K562 (cell line): ENCODE measurements around the gene IQSEC3. TPM values are rescaled to one million over a fixed set of nuclear protein-coding genes. Genes with fewer than 3 reads are reported as not detected.
A peak's percentile ranks its signal among the peaks of the same experiment; 100 is the strongest.

Experiments used
- ATAC-seq: fragments of 200-7000 bp; cut with Tn5 transposase; 3 replicates; pipeline ENCODE4 v1.9.1; 2020; ENCODE audit warnings: moderate library complexity
- BruUV-seq: library from RNA; stranded (reverse); fragments of 400-500 nt; replicated peaks from 2 replicates; lab custom pipeline; 2021; lab: Mats Ljungman, UMichigan
- CTCF ChIA-PET: fragments of 300-600 bp; formaldehyde crosslinking; extraction: SDS; loops from one replicate; lab custom pipeline; 2021; ENCODE audit warnings: low intra/inter-chr PET ratio; lab: Yijun Ruan, JAX
- POLR2A ChIA-PET: fragments of 300-600, 350-650 bp; sonication (Branson Sonifier 250); formaldehyde crosslinking; extraction: SDS; loops from one replicate; lab custom pipeline; 2021; ENCODE audit warnings: antibody characterized with exemption, inconsistent platforms; lab: Yijun Ruan, JAX
- DNase-seq, 4 experiments: peaks; one replicate each; pipeline versions ENCODE4 v3.0.0 to v3.0.0-alpha.2; 2011 to 2018; ENCODE audit warnings: low spot score in 3 of 4, mixed read lengths in 3 of 4; ENCODE audit errors: extremely low read depth in 1 of 4
- FAIRE-seq: peaks from 2 replicates; lab custom pipeline; 2011; peaks lifted over from hg19 to GRCh38; lab: Jason Lieb, UNC
- H2AFZ ChIP-seq: 2 replicates; pipeline ENCODE4 v1.6.0; 2011; ENCODE audit warnings: low read depth, low read length, control low read depth, inconsistent platforms
- H3K27ac ChIP-seq: fragments of 200-600 bp; 3 replicates; pipeline ENCODE4 v1.8.0; 2011; ENCODE audit warnings: low read depth, mild to moderate bottlenecking, control low read depth, inconsistent platforms, low read length, moderate library complexity, mixed read lengths; ENCODE audit errors: extremely low read depth
- H3K27me3 ChIP-seq, 2 experiments: fragments of 300-600 bp in 1 of 2; 2 replicates in 1 of 2; 3 replicates in 1 of 2; pipeline versions ENCODE4 v1.6.0 to v1.8.0; 2011; ENCODE audit warnings: inconsistent platforms in 2 of 2, low read length in 2 of 2, mild to moderate bottlenecking in 1 of 2, mixed read lengths in 1 of 2, moderate library complexity in 1 of 2; ENCODE audit not compliant: control insufficient read depth in 2 of 2, insufficient read depth in 2 of 2
- H3K36me3 ChIP-seq: fragments of 300-600 bp; 3 replicates; pipeline ENCODE4 v1.8.0; 2011; ENCODE audit warnings: mild to moderate bottlenecking, low read length, inconsistent platforms; ENCODE audit not compliant: control insufficient read depth, insufficient read depth
- H3K4me1 ChIP-seq, 2 experiments: fragments of 200-600 bp in 1 of 2; replicated peaks in 1 of 2; 2 replicates in 1 of 2; 3 replicates in 1 of 2; pipeline versions ENCODE4 v1.5.1 to v1.8.0; 2011; ENCODE audit warnings: inconsistent platforms in 2 of 2, low read length in 2 of 2, mild to moderate bottlenecking in 1 of 2, mixed read lengths in 1 of 2, moderate library complexity in 1 of 2; ENCODE audit not compliant: control insufficient read depth in 2 of 2, insufficient read depth in 2 of 2
- H3K4me2 ChIP-seq: 2 replicates; pipeline ENCODE4 v1.6.1; 2011; ENCODE audit warnings: low read length, control low read depth, inconsistent platforms, mixed read lengths; ENCODE audit not compliant: insufficient read depth
- H3K4me3 ChIP-seq: fragments of 200-600 bp; sonication (generic), shearing (Covaris generic); 2 replicates; pipeline ENCODE4 v1.5.1; 2016; ENCODE audit warnings: control low read depth, inconsistent platforms
- H3K79me2 ChIP-seq: fragments of 200-600 bp; 3 replicates; pipeline ENCODE4 v1.8.0; 2011; ENCODE audit warnings: low read length, inconsistent platforms; ENCODE audit not compliant: control insufficient read depth, insufficient read depth
- H3K9ac ChIP-seq, 2 experiments: 2 replicates each; pipeline versions ENCODE4 v1.6.0 to v1.6.1; 2011; ENCODE audit warnings: low read depth in 2 of 2, low read length in 2 of 2, control low read depth in 1 of 2, inconsistent platforms in 1 of 2, mild to moderate bottlenecking in 1 of 2, mixed read lengths in 1 of 2; ENCODE audit not compliant: insufficient read depth in 1 of 2
- H3K9me1 ChIP-seq: one replicate; pipeline ENCODE4 v1.6.0; 2011; ENCODE audit warnings: inconsistent platforms, mild to moderate bottlenecking, low read length, moderate library complexity; ENCODE audit not compliant: control insufficient read depth, insufficient read depth
- H3K9me3 ChIP-seq: replicated peaks from 2 replicates; pipeline ENCODE4 v1.5.1; 2011; ENCODE audit warnings: low read depth, low read length, inconsistent platforms; ENCODE audit not compliant: control insufficient read depth, insufficient read depth
- H4K20me1 ChIP-seq: replicated peaks from 2 replicates; pipeline ENCODE4 v1.6.1; 2011; ENCODE audit warnings: low read length, inconsistent platforms, mixed read lengths; ENCODE audit not compliant: control insufficient read depth, insufficient read depth
- MIER1 ChIP-seq: fragments of 450-650 bp; IDR thresholded peaks from 2 replicates; pipeline ENCODE4 v1.6.1; 2016; ENCODE audit warnings: antibody characterized with exemption, mild to moderate bottlenecking, low read depth
- ZNF778 ChIP-seq: fragments of 450-650 bp; formaldehyde crosslinking; IDR thresholded peaks from 2 replicates; pipeline ENCODE4 v1.4.0; 2020; ENCODE audit warnings: mild to moderate bottlenecking, moderate library complexity
- WGBS: fragments of 100-300 bp; shearing (Covaris generic); methylation state at CpG from one replicate; pipeline ENCODE4 v1.1.6; 2016; ENCODE audit warnings: low coverage, mixed read lengths; ENCODE audit not compliant: insufficient coverage; ENCODE audit errors: missing lambda C conversion rate; 5-methylcytosine and 5-hydroxymethylcytosine counted together
- in situ Hi-C: fragments of 300-500 bp; cut with MboI; formaldehyde crosslinking; loops from 4 replicates; pipeline ENCODE4 v1.15.0; 2018; ENCODE audit warnings: inconsistent platforms, mixed read lengths
- intact Hi-C: fragments of 100-400 bp; cut with micrococcal nuclease; formaldehyde crosslinking; loops from 2 replicates; pipeline ENCODE4 v1.14.2; 2022
- polyA plus RNA-seq, 8 experiments: library from polyadenylated mRNA; depleted of rRNA in 4 of 8; stranded (reverse) in 5 of 8; unstranded in 3 of 8; fragments of >200 nt; fragmentation: Nextera tagmentation in 2 of 8; fragmentation: Illumina TruSeq in 1 of 8; extraction: Ambion mirVana in 2 of 8; extraction: Trizol in 1 of 8; gene quantifications; 2 replicates each; pipeline versions ENCODE4 v1.2.1 to v1.2.3, GENCODE V29; 2011 to 2014; ENCODE audit warnings: inconsistent platforms in 1 of 8, missing spikeins in 1 of 8
- total RNA-seq, 7 experiments: library from RNA; depleted of rRNA in 6 of 7; stranded (reverse); fragments of >200 nt in 6 of 7; fragmentation: Illumina TruSeq in 2 of 7; extraction: Trizol in 2 of 7; gene quantifications; 2 replicates each; pipeline versions ENCODE4 v1.2.1 to v1.2.3, GENCODE V29; 2011 to 2021; ENCODE audit warnings: low replicate concordance in 1 of 7
- TF ChIP-seq, protein P1 (sequence below), 2 experiments: fragments of 450-650 bp; formaldehyde crosslinking in 1 of 2; IDR thresholded peaks; 2 replicates each; pipeline versions ENCODE4 v1.4.0 to v1.6.1; 2014 to 2020; ENCODE audit warnings: mild to moderate bottlenecking in 2 of 2, borderline replicate concordance in 1 of 2, low read depth in 1 of 2

The IQSEC3 gene
- total and polyA plus RNA-seq, 9 of the 15 experiments (the other 6 are each of a cell fraction or from before 2014, with no cell fraction given) = under 0.01 to 0.25 (median 0.08) TPM; not detected in 3

DNA sequence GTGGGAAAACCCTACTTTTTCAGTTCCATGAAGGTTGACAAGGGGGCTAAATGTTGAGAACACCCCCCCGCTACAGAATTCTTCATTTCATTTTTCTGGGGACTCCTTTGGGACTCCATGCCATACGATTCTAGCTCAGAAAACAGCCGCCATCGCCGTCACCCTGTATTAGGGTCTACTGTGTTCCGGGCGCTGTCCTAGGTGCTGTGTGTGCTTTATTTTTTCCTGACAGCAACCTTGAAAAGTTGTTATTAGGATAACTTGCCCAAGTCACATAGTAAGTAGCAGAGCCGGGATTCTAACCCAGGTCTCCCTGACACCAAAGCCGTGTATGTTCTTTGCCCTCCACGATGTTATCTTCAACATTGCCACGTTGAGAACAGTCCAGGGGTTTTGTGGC is 55.1 kb downstream of the IQSEC3 start:
- Histone ChIP-seq H3K4me3 (no peak overlapping the region), H4K20me1 (no peaks in the 10 kb centered on the region; the same call in 1 of the 2 replicates), H2AFZ (no peak overlapping the region), H3K4me2 (no peak overlapping the region), H3K4me1 (peaks cover 0 to 8% of the 10 kb centered on the region in 2 experiments; a peak in 2 of 5 replicates), H3K79me2 (no peaks in the 10 kb centered on the region), H3K9me3 (no peaks in the 10 kb centered on the region), H3K9ac (no peak overlapping the region), H3K27me3 (peaks cover 8 to 57% of the 10 kb centered on the region in 2 experiments; a peak in 4 of 5 replicates), H3K36me3 (no peaks in the 10 kb centered on the region), H3K27ac (no peak overlapping the region), H3K9me1 (no peaks in the 10 kb centered on the region)
- in situ Hi-C loops (no loop called here), intact Hi-C loops (no loop called here)
- ChIA-PET POLR2A (no interaction called here), CTCF (no interaction called here)
- no TSS peak for BruUV-seq
- DNase-seq (no peak), ATAC-seq (no peak), FAIRE-seq (no peak)
- WGBS = 0% methylated on average over 10 of the region's 11 CpGs
- TF ChIP-seq ZNF778 (CRISPR knock-in tag) = no peak
- TF ChIP-seq, protein P1, sequence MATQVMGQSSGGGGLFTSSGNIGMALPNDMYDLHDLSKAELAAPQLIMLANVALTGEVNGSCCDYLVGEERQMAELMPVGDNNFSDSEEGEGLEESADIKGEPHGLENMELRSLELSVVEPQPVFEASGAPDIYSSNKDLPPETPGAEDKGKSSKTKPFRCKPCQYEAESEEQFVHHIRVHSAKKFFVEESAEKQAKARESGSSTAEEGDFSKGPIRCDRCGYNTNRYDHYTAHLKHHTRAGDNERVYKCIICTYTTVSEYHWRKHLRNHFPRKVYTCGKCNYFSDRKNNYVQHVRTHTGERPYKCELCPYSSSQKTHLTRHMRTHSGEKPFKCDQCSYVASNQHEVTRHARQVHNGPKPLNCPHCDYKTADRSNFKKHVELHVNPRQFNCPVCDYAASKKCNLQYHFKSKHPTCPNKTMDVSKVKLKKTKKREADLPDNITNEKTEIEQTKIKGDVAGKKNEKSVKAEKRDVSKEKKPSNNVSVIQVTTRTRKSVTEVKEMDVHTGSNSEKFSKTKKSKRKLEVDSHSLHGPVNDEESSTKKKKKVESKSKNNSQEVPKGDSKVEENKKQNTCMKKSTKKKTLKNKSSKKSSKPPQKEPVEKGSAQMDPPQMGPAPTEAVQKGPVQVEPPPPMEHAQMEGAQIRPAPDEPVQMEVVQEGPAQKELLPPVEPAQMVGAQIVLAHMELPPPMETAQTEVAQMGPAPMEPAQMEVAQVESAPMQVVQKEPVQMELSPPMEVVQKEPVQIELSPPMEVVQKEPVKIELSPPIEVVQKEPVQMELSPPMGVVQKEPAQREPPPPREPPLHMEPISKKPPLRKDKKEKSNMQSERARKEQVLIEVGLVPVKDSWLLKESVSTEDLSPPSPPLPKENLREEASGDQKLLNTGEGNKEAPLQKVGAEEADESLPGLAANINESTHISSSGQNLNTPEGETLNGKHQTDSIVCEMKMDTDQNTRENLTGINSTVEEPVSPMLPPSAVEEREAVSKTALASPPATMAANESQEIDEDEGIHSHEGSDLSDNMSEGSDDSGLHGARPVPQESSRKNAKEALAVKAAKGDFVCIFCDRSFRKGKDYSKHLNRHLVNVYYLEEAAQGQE (IDR thresholded peaks at IDR 0.05; ENCODE audit: borderline replicate concordance) = peak; percentile 76
- TF ChIP-seq, protein P1 (CRISPR knock-in tag; IDR thresholded peaks at IDR 0.05; ENCODE audit: low read depth) = no peak
- peak; percentile 69; the same call in 1 of the 2 replicates for TF ChIP-seq MIER1
